Neuronal stem cell (in vitro differentiated cells): ENCODE results near the gene C16orf46.
A peak's percentile ranks its signal among the peaks of the same experiment; 100 is the strongest.

Experiments used
- DNase-seq: peaks from one replicate; pipeline ENCODE4 v3.0.0-alpha.2; 2013; ENCODE audit warnings: low spot score
- H2AFZ ChIP-seq: one replicate; pipeline ENCODE4 v1.6.1; 2013; ENCODE audit warnings: mild to moderate bottlenecking, low read length, inconsistent platforms
- H2AK5ac ChIP-seq: 2 replicates; pipeline ENCODE4 v1.6.1; 2013; ENCODE audit warnings: low read depth, mild to moderate bottlenecking, inconsistent platforms, low read length, moderate library complexity, mixed read lengths
- H2BK120ac ChIP-seq: 2 replicates; pipeline ENCODE4 v1.6.1; 2013; ENCODE audit warnings: low read depth, mild to moderate bottlenecking, inconsistent platforms, low read length, moderate library complexity, mixed read lengths
- H2BK12ac ChIP-seq: one replicate; pipeline ENCODE4 v1.6.1; 2013; ENCODE audit warnings: low read length, inconsistent platforms
- H2BK15ac ChIP-seq: 2 replicates; pipeline ENCODE4 v1.6.1; 2013; ENCODE audit warnings: mild to moderate bottlenecking, low read length, inconsistent platforms, mixed read lengths
- H2BK5ac ChIP-seq: one replicate; pipeline ENCODE4 v1.6.1; 2013; ENCODE audit warnings: inconsistent platforms, mild to moderate bottlenecking, low read length, moderate library complexity
- H3K14ac ChIP-seq: one replicate; pipeline ENCODE4 v1.6.1; 2013; ENCODE audit warnings: low read length, inconsistent platforms
- H3K18ac ChIP-seq: 2 replicates; pipeline ENCODE4 v1.6.1; 2013; ENCODE audit warnings: low read length, inconsistent platforms
- H3K23ac ChIP-seq: 2 replicates; pipeline ENCODE4 v1.6.1; 2013; ENCODE audit warnings: low read depth, mild to moderate bottlenecking, mixed read lengths, low read length, inconsistent platforms; ENCODE audit not compliant: poor library complexity
- H3K27ac ChIP-seq: replicated peaks from 3 replicates; pipeline ENCODE4 v1.5.1; 2013; ENCODE audit warnings: low read length, inconsistent platforms
- H3K27me3 ChIP-seq, 3 experiments: 2 replicates each; pipeline ENCODE4 v1.6.1; 2013; ENCODE audit warnings: low read length in 3 of 3, mild to moderate bottlenecking in 2 of 3, inconsistent platforms in 1 of 3, low read depth in 1 of 3, mixed read lengths in 1 of 3, moderate library complexity in 1 of 3; ENCODE audit not compliant: control insufficient read depth in 3 of 3, insufficient read depth in 3 of 3
- H3K36me3 ChIP-seq, 2 donors: replicated peaks in 1 of 2; 2 replicates each; pipeline ENCODE4 v1.6.1; 2013; ENCODE audit warnings: low read length in 2 of 2; ENCODE audit not compliant: control insufficient read depth in 2 of 2, insufficient read depth in 2 of 2
- H3K4ac ChIP-seq: 2 replicates; pipeline ENCODE4 v1.6.1; 2013; ENCODE audit warnings: inconsistent platforms, mild to moderate bottlenecking, low read length, moderate library complexity
- H3K4me1 ChIP-seq, 2 donors: 1 replicate in 1 of 2; 2 replicates in 1 of 2; pipeline ENCODE4 v1.6.1; 2013; ENCODE audit warnings: low read length in 2 of 2, low read depth in 1 of 2; ENCODE audit not compliant: control insufficient read depth in 2 of 2, insufficient read depth in 1 of 2
- H3K4me2 ChIP-seq: one replicate; pipeline ENCODE4 v1.6.1; 2013; ENCODE audit warnings: mild to moderate bottlenecking, low read length, inconsistent platforms; ENCODE audit not compliant: insufficient read depth, poor library complexity, severe bottlenecking
- H3K4me3 ChIP-seq, 2 donors: 2 replicates each; pipeline ENCODE4 v1.5.1; 2013; ENCODE audit warnings: low read length in 2 of 2, mild to moderate bottlenecking in 2 of 2, inconsistent platforms in 1 of 2, moderate library complexity in 1 of 2
- H3K79me1 ChIP-seq: one replicate; pipeline ENCODE4 v1.6.1; 2013; ENCODE audit warnings: low read depth, mild to moderate bottlenecking, inconsistent platforms, low read length, moderate library complexity
- H3K9ac ChIP-seq: one replicate; pipeline ENCODE4 v1.6.1; 2013; ENCODE audit warnings: mild to moderate bottlenecking, low read depth, low read length, inconsistent platforms; ENCODE audit not compliant: poor library complexity
- H3K9me3 ChIP-seq, 2 donors: replicated peaks in 1 of 2; 2 replicates each; pipeline versions ENCODE3 to v1.6.1; 2013; ENCODE audit warnings: low read length in 2 of 2, mild to moderate bottlenecking in 2 of 2, inconsistent platforms in 1 of 2, low read depth in 1 of 2, mixed read lengths in 1 of 2, moderate library complexity in 1 of 2; ENCODE audit not compliant: control insufficient read depth in 2 of 2, insufficient read depth in 1 of 2
- H4K8ac ChIP-seq: one replicate; pipeline ENCODE4 v1.6.1; 2013; ENCODE audit warnings: low read depth, mild to moderate bottlenecking, inconsistent platforms, low read length, moderate library complexity
- H4K91ac ChIP-seq: one replicate; pipeline ENCODE4 v1.6.1; 2013; ENCODE audit warnings: low read length, low read depth, mild to moderate bottlenecking, inconsistent platforms; ENCODE audit not compliant: poor library complexity
- WGBS, 2 donors: extraction: QIAGEN DNeasy Blood & Tissue Kit; methylation state at CpG; one replicate each; pipeline ENCODE4 v1.1.7; 2013; ENCODE audit warnings: missing lambda C conversion rate in 2 of 2, mixed read lengths in 1 of 2; ENCODE audit not compliant: insufficient read length in 2 of 2, insufficient replicate concordance in 1 of 2; ENCODE audit errors: extremely low coverage in 2 of 2; 5-methylcytosine and 5-hydroxymethylcytosine counted together

The C16orf46 gene

DNA sequence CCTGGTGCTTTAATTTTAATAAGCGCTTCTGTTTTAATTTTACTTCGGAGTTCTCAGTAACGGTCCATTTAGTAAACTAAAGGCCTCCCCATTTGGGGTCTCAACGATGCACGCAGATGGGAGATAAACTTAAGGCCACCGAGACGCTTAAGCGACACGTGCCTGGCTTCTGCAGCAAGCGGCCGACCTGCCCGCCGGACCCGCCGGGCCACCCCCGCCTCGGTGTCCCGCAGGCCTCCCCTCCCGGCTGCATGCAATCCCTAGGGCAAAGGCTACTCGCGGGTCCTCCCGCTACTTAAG is 18.6 kb upstream of the C16orf46 start:
- H3K23ac ChIP-seq: peak overlapping the region; percentile 85
- peak overlapping the region; percentile 72 for H2BK120ac ChIP-seq
- H3K18ac ChIP-seq: peak overlapping the region; percentile 95
- no CpG with 5 or more reads among the region's 22 CpGs for WGBS, 2 donors
- H2AK5ac ChIP-seq: no peak overlapping the region
- H3K27ac ChIP-seq: peak overlapping the region; percentile 79
- H3K79me1 ChIP-seq: peaks cover 2% of the 10 kb centered on the region
- peaks cover 1 to 3% of the 10 kb centered on the region in 2 donors for H3K4me1 ChIP-seq
- H3K27me3 ChIP-seq: no peaks in the 10 kb centered on the region
- no peak overlapping the region for H4K91ac ChIP-seq
- peaks cover 0 to 38% of the 10 kb centered on the region in 2 donors for H3K36me3 ChIP-seq
- H3K4me3 ChIP-seq: peak overlapping the region; percentile 90 to 95
- no peak overlapping the region for H3K14ac ChIP-seq
- H3K4me2 ChIP-seq: peak overlapping the region; percentile 56
- peak overlapping the region; percentile 98 for H2BK5ac ChIP-seq
- H3K9me3 ChIP-seq: no peaks in the 10 kb centered on the region
- peak overlapping the region; percentile 81 for H2BK15ac ChIP-seq
- peak overlapping the region; percentile 97 for H2AFZ ChIP-seq
- H2BK12ac ChIP-seq: no peak overlapping the region
- peak overlapping the region; percentile 94 for H3K9ac ChIP-seq
- no peak overlapping the region for H4K8ac ChIP-seq
- no peak for DNase-seq
- no peak overlapping the region for H3K4ac ChIP-seq

- DNase-seq: no peak
- Histone ChIP-seq H3K18ac (no peak overlapping the region), H2BK5ac (no peak overlapping the region), H3K4ac (no peak overlapping the region), H3K9me3 (no peaks in the 10 kb centered on the region), H3K9ac (no peak overlapping the region), H3K36me3 (peaks cover 0 to 46% of the 10 kb centered on the region in 2 donors), H2AK5ac (no peak overlapping the region), H3K23ac (no peak overlapping the region), H3K4me2 (no peak overlapping the region), H3K14ac (no peak overlapping the region), H2AFZ (no peak overlapping the region), H3K4me3 (peak overlapping the region in 1 of 2 donors; percentile 95), H2BK15ac (no peak overlapping the region), H3K27ac (no peak overlapping the region), H4K8ac (no peak overlapping the region), H3K27me3 (no peaks in the 10 kb centered on the region), H3K79me1 (peaks cover 2% of the 10 kb centered on the region), H4K91ac (no peak overlapping the region), H3K4me1 (peaks cover 1 to 3% of the 10 kb centered on the region in 2 donors), H2BK12ac (no peak overlapping the region), H2BK120ac (no peak overlapping the region)
- WGBS, 2 donors: no CpG with 5 or more reads among the region's 21 CpGs
These were observed 17.8 kb upstream of the C16orf46 start for GRCh38 chr16:81094771-81095251.

GRCh38 chr16:81088836-81089235 is 11.8 kb upstream of the C16orf46 start:
- no peak for DNase-seq

DNA sequence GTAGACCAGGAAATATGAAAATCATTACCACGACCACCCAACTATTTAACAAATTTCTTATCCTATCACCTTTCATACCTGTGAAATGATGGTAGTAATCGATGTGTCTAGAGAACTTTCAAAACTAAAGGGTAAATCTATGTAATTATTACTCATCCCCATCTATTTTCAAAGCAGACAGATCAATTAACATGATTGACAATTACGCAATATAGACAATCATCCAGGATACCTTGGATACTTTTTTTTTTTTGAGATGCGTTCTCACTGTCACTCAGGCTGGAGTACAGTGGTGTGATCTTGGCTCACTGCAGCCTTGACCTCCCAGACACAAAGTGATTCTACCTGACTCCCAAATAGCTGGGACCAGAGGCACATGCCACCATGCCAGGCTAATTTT is 4.0 kb upstream of the C16orf46 start:
- H2AK5ac ChIP-seq: no peak overlapping the region
- peaks cover 0 to 45% of the 10 kb centered on the region in 2 donors for H3K36me3 ChIP-seq
- no peak overlapping the region for H3K4ac ChIP-seq
- no peak overlapping the region for H3K4me3 ChIP-seq
- H2BK12ac ChIP-seq: no peak overlapping the region
- no peak overlapping the region for H2BK120ac ChIP-seq
- H3K27ac ChIP-seq: no peak overlapping the region
- no peak overlapping the region for H3K4me2 ChIP-seq
- H3K9me3 ChIP-seq: no peaks in the 10 kb centered on the region
- H4K91ac ChIP-seq: no peak overlapping the region
- H2BK5ac ChIP-seq: no peak overlapping the region
- H2AFZ ChIP-seq: no peak overlapping the region
- no peaks in the 10 kb centered on the region for H3K79me1 ChIP-seq
- no CpG with 5 or more reads among the region's 4 CpGs for WGBS, 2 donors
- no peak overlapping the region for H3K9ac ChIP-seq
- no peak overlapping the region for H2BK15ac ChIP-seq
- no peak overlapping the region for H3K23ac ChIP-seq
- no peak overlapping the region for H3K18ac ChIP-seq
- no peaks in the 10 kb centered on the region for H3K4me1 ChIP-seq
- H3K27me3 ChIP-seq: no peaks in the 10 kb centered on the region
- no peak overlapping the region for H4K8ac ChIP-seq
- H3K14ac ChIP-seq: no peak overlapping the region
- DNase-seq: no peak

More at GRCh38 chr16:81088836-81089235, 11.8 kb upstream of the C16orf46 start:
- Histone ChIP-seq H2AFZ (no peak overlapping the region), H3K18ac (no peak overlapping the region), H3K9ac (no peak overlapping the region), H2BK12ac (no peak overlapping the region), H3K27me3 (no peaks in the 10 kb centered on the region), H3K9me3 (no peaks in the 10 kb centered on the region), H3K36me3 (peaks cover 7 to 88% of the 10 kb centered on the region in 2 donors), H3K4me2 (no peak overlapping the region), H3K14ac (no peak overlapping the region), H3K79me1 (peaks cover 3% of the 10 kb centered on the region), H3K4me1 (no peaks in the 10 kb centered on the region), H2AK5ac (no peak overlapping the region), H3K4ac (no peak overlapping the region), H3K27ac (no peak overlapping the region), H3K4me3 (no peak overlapping the region), H4K8ac (no peak overlapping the region), H3K23ac (no peak overlapping the region), H2BK5ac (no peak overlapping the region), H2BK120ac (no peak overlapping the region), H2BK15ac (no peak overlapping the region), H4K91ac (no peak overlapping the region)
- WGBS, 2 donors: no CpG with 5 or more reads among the region's 5 CpGs
